ENCODE measurements around the gene LNX2. TPM values are rescaled to one million over a fixed set of nuclear protein-coding genes. Genes with fewer than 3 reads are reported as not detected.

Gene LNX2
- total RNA-seq, 1 donor from 2014 or later: 33.7 TPM

- DNase-seq (ENCODE audit: low spot score, unreplicated experiment): no peak
- TF ChIP-seq CTCF (IDR thresholded peaks at IDR 0.05; ENCODE audit: unreplicated experiment): no peak
- Mint-ChIP-seq H3K27ac (no peak overlapping the region), H3K9me3 (ENCODE audit: low read depth) (no peaks in the 10 kb centered on the region), H3K4me3 (ENCODE audit: low read depth) (no peak overlapping the region), H3K4me1 (ENCODE audit: low read depth) (no peaks in the 10 kb centered on the region), H3K36me3 (ENCODE audit: insufficient read depth) (no peaks in the 10 kb centered on the region), H3K27me3 (no peaks in the 10 kb centered on the region)
Observed at GRCh38 chr13:27638001-27638400, 17.7 kb upstream of the LNX2 start.

- no peak overlapping the region for H3K4me3 Mint-ChIP-seq (ENCODE audit: low read depth)
- H3K36me3 Mint-ChIP-seq (ENCODE audit: insufficient read depth): no peaks in the 10 kb centered on the region
- H3K4me1 Mint-ChIP-seq (ENCODE audit: low read depth): no peaks in the 10 kb centered on the region
- no peaks in the 10 kb centered on the region for H3K9me3 Mint-ChIP-seq (ENCODE audit: low read depth)
- TF ChIP-seq CTCF (IDR thresholded peaks at IDR 0.05; ENCODE audit: unreplicated experiment): no peak
- DNase-seq (ENCODE audit: low spot score, unreplicated experiment): no peak
- no peak overlapping the region for H3K27ac Mint-ChIP-seq
- no peaks in the 10 kb centered on the region for H3K27me3 Mint-ChIP-seq
Observed at GRCh38 chr13:27637289-27637626, 16.9 kb upstream of the LNX2 start.

- no peak for TF ChIP-seq CTCF (IDR thresholded peaks at IDR 0.05; ENCODE audit: unreplicated experiment)
Observed at GRCh38 chr13:27636589-27637288, 16.4 kb upstream of the LNX2 start.

GRCh38 chr13:27635266-27635665 is 14.9 kb upstream of the LNX2 start:
- no peaks in the 10 kb centered on the region for H3K27me3 Mint-ChIP-seq
- no peaks in the 10 kb centered on the region for H3K9me3 Mint-ChIP-seq (ENCODE audit: low read depth)
- no peak for DNase-seq (ENCODE audit: low spot score, unreplicated experiment)
- H3K4me3 Mint-ChIP-seq (ENCODE audit: low read depth): no peak overlapping the region
- no peaks in the 10 kb centered on the region for H3K4me1 Mint-ChIP-seq (ENCODE audit: low read depth)
- no peak overlapping the region for H3K27ac Mint-ChIP-seq
- no peaks in the 10 kb centered on the region for H3K36me3 Mint-ChIP-seq (ENCODE audit: insufficient read depth)
- no peak for TF ChIP-seq CTCF (IDR thresholded peaks at IDR 0.05; ENCODE audit: unreplicated experiment)

More at GRCh38 chr13:27636589-27637288, 16.4 kb upstream of the LNX2 start:
- no peak for DNase-seq (ENCODE audit: low spot score, unreplicated experiment)
- Mint-ChIP-seq H3K4me1 (ENCODE audit: low read depth) (no peaks in the 10 kb centered on the region), H3K4me3 (ENCODE audit: low read depth) (no peak overlapping the region), H3K36me3 (ENCODE audit: insufficient read depth) (no peaks in the 10 kb centered on the region), H3K27ac (no peak overlapping the region), H3K9me3 (ENCODE audit: low read depth) (no peaks in the 10 kb centered on the region), H3K27me3 (no peaks in the 10 kb centered on the region)

- H3K4me1 Mint-ChIP-seq (ENCODE audit: low read depth): no peaks in the 10 kb centered on the region
- TF ChIP-seq CTCF (IDR thresholded peaks at IDR 0.05; ENCODE audit: unreplicated experiment): no peak
- H3K9me3 Mint-ChIP-seq (ENCODE audit: low read depth): no peaks in the 10 kb centered on the region
- no peak for DNase-seq (ENCODE audit: low spot score, unreplicated experiment)
- no peak overlapping the region for H3K4me3 Mint-ChIP-seq (ENCODE audit: low read depth)
- no peaks in the 10 kb centered on the region for H3K36me3 Mint-ChIP-seq (ENCODE audit: insufficient read depth)
- H3K27me3 Mint-ChIP-seq: no peaks in the 10 kb centered on the region
- H3K27ac Mint-ChIP-seq: no peak overlapping the region
Observed at GRCh38 chr13:27634791-27635190, 14.5 kb upstream of the LNX2 start.
